RWPE2 (cell line): ENCODE results near the gene DMRTA2.
"Not testable (repeated sequence)": the region's sequence is repeated elsewhere in the genome, so short reads cannot be mapped to it uniquely, and the experiment has no call there.

Experiments
- ATAC-seq: fragments of 200-7000 bp; cut with Tn5 transposase; 3 replicates; pipeline ENCODE4 v1.9.1; 2021; ENCODE audit warnings: low read depth
- DNase-seq: peaks from one replicate; pipeline ENCODE4 v3.0.0-alpha.2; 2020; ENCODE audit warnings: low spot score
- H3K27ac ChIP-seq: fragments of 450-650 bp; 2 replicates; pipeline ENCODE4 v1.5.1; 2017; ENCODE audit warnings: mild to moderate bottlenecking; ENCODE audit not compliant: poor library complexity, severe bottlenecking
- H3K27me3 ChIP-seq: fragments of 250-450 bp; sonication (Bioruptor Pico); 2 replicates; pipeline ENCODE4 v1.5.1; 2021; ENCODE audit warnings: mild to moderate bottlenecking, moderate library complexity; ENCODE audit not compliant: insufficient read depth, poor library complexity, severe bottlenecking
- H3K36me3 ChIP-seq: fragments of 250-450 bp; sonication (Bioruptor Pico); 2 replicates; pipeline ENCODE4 v1.5.1; 2020; ENCODE audit warnings: low read depth, mild to moderate bottlenecking, moderate library complexity
- H3K4me1 ChIP-seq: fragments of 250-450 bp; sonication (Bioruptor Pico); 2 replicates; pipeline ENCODE4 v1.5.1; 2021; ENCODE audit warnings: mild to moderate bottlenecking, moderate library complexity; ENCODE audit not compliant: insufficient read depth, poor library complexity, severe bottlenecking
- H3K4me3 ChIP-seq: fragments of 250-450 bp; sonication (Bioruptor Pico); 2 replicates; pipeline ENCODE4 v1.5.1; 2021; ENCODE audit warnings: mild to moderate bottlenecking, moderate library complexity; ENCODE audit not compliant: severe bottlenecking
- H3K9me3 ChIP-seq: fragments of 250-450 bp; sonication (Bioruptor Pico); 2 replicates; pipeline ENCODE4 v1.5.1; 2021; ENCODE audit warnings: mild to moderate bottlenecking, moderate library complexity; ENCODE audit not compliant: severe bottlenecking
- TF ChIP-seq, protein P1 (sequence below): fragments of 450-650 bp; IDR thresholded peaks from one replicate; pipeline ENCODE4 v1.5.1; 2017; ENCODE audit warnings: mild to moderate bottlenecking, moderate library complexity; ENCODE audit not compliant: poor library complexity, severe bottlenecking

Gene DMRTA2

DNA sequence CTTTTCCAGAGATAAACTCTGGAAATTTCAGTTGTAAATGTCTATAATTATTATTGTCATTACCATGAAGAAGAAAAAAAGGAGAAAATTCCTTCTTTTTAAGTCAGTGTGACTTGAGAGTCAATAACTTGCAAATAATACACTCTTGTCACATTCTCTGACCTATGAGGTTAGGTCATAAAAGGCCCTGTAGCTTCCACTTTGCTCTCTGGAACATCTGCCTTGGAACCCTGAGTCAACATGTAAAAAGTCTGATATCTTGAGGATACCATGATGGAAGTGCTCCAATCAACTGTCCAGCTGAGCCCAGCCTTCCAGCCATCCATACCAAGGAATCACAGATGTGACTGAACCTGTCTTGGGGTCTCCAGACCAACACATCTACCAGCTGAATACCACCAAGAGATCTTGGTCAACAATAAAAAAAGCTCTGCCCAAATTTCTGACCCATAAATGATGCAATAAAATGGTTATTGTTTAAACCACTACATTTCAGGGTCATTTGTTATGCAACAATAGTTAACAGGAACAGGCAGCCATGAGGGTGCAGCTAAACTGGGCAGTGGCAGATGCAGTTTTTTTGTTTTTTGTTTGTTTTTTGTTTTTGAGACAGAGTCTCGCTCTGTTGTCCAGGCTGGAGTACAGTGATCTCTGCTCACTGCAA, 10.3 kb downstream of the DMRTA2 start:
- TF ChIP-seq, protein P1, sequence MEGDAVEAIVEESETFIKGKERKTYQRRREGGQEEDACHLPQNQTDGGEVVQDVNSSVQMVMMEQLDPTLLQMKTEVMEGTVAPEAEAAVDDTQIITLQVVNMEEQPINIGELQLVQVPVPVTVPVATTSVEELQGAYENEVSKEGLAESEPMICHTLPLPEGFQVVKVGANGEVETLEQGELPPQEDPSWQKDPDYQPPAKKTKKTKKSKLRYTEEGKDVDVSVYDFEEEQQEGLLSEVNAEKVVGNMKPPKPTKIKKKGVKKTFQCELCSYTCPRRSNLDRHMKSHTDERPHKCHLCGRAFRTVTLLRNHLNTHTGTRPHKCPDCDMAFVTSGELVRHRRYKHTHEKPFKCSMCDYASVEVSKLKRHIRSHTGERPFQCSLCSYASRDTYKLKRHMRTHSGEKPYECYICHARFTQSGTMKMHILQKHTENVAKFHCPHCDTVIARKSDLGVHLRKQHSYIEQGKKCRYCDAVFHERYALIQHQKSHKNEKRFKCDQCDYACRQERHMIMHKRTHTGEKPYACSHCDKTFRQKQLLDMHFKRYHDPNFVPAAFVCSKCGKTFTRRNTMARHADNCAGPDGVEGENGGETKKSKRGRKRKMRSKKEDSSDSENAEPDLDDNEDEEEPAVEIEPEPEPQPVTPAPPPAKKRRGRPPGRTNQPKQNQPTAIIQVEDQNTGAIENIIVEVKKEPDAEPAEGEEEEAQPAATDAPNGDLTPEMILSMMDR = no peak
- Histone ChIP-seq H3K9me3 (no peaks in the 10 kb centered on the region), H3K27ac (no peak overlapping the region), H3K36me3 (no peaks in the 10 kb centered on the region), H3K4me3 (no peak overlapping the region), H3K4me1 (no peaks in the 10 kb centered on the region), H3K27me3 (peaks cover 67% of the 10 kb centered on the region)
- no peak for DNase-seq
- ATAC-seq = no peak

DNA sequence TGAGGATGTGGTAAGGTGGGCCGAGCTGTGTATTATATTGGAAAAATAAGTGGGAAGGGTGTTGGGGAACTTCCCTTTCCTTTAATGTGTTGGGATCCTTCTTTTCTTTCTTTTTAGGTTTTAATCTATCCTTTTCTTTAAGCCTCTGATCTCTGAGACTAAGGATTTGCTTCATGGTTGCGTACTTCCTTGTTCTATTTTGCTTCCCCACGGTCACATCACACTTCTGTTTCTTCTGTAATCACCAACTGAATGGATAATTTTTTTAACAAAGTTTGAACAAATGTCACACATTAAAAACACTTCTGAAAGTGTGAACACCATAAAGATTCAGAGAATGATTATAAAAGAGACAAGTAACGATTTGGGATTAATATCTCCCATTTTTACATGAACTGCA, 17.4 kb downstream of the DMRTA2 start:
- no peak for DNase-seq
- Histone ChIP-seq H3K4me1 (no peaks in the 10 kb centered on the region), H3K36me3 (no peaks in the 10 kb centered on the region), H3K27me3 (peaks cover 15% of the 10 kb centered on the region), H3K9me3 (no peaks in the 10 kb centered on the region), H3K27ac (no peak overlapping the region), H3K4me3 (no peak overlapping the region)
- TF ChIP-seq, protein P1 = no peak
- no peak for ATAC-seq

DNA sequence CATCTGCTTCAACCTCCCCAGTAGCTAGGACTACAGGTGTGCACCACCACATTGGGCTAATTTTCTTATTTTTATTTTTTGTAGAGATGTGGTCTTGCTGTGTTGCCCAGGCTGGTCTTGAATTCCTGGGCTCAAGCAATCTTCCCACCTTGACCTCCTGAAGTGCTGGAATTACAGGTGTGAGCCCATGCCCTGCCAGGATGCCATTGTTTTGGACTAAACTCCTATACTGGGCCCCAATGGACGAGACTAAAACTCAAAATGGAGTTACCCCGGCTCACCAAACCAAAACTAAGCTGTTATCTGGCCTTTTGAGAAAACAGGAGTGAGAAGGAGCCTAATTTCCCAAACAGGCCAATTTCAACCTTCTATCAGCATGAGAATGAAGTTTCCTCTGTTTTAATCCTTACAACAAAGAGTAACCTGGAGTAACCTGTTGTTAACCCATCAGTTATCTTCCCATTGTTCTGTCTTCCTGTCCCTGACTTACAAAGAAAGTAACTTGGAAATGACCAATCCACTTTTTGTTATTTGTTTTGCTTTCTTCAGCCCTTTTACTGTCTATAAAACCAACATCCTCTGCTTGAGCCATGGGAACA, 29.6 kb downstream of the DMRTA2 start:
- H3K4me1 ChIP-seq = no peaks in the 10 kb centered on the region
- ATAC-seq (no peak), DNase-seq (no peak)
- no peaks in the 10 kb centered on the region for H3K36me3 ChIP-seq
- H3K27me3 ChIP-seq = peaks cover 9% of the 10 kb centered on the region
- no peaks in the 10 kb centered on the region for H3K9me3 ChIP-seq
- TF ChIP-seq, protein P1 = no peak
- no peak overlapping the region for H3K4me3 ChIP-seq
- no peak overlapping the region for H3K27ac ChIP-seq

DNA sequence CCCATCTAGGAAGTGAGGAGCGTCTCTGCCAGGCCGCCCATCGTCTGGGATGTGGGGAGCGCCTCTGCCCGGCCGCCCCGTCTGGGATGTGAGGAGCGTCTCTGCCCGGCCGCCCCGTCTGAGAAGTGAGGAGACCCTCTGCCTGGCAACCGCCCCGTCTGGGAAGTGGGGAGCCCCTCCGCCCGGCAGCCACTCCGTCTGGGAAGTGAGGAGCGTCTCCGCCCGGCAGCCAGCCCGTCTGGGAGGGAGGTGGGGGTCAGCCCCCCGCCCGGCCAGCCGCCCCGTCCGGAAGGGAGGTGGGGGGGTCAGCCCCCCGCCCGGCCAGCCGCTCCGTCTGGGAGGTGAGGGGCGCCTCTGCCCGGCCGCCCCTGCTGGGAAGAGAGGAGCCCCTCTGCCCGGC, 41.7 kb downstream of the DMRTA2 start:
- H3K9me3 ChIP-seq, H3K27me3 ChIP-seq, ATAC-seq, DNase-seq, H3K4me3 ChIP-seq, H3K27ac ChIP-seq, H3K36me3 ChIP-seq, H3K4me1 ChIP-seq: not testable (repeated sequence)

DNA sequence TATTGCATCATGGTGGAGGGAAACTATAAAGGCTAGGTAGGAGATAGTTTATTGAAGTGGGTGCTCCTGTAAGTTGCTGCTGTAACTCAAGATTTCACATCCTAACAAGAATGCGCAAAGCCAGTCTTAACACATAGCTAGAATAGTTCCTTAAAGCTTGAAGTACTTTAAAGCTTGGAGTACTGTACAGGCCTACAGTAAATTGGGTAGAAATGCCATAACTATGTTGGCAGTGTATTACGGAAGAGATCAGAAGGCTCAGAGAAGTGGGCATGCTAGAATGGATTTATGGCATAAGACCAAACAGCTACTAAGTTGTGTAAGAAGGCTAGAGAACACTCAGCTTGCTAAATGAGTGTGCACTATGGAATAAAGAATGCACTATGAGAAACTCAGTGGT, 44.5 kb downstream of the DMRTA2 start:
- Histone ChIP-seq H3K4me3 (no peak overlapping the region), H3K9me3 (no peaks in the 10 kb centered on the region), H3K27ac (no peak overlapping the region), H3K27me3 (no peaks in the 10 kb centered on the region), H3K36me3 (no peaks in the 10 kb centered on the region), H3K4me1 (no peaks in the 10 kb centered on the region)
- DNase-seq = no peak
- ATAC-seq = no peak
- TF ChIP-seq, protein P1 = no peak
